Keratinocyte (primary cell): Measurements from ENCODE around the gene C1QC.

Source experiments
- CTCF ChIP-seq, 3 experiments: IDR thresholded peaks in 1 of 3; conservative IDR thresholded peaks in 1 of 3; optimal IDR thresholded peaks in 1 of 3; 2 replicates in 2 of 3; 3 replicates in 1 of 3; pipeline versions ENCODE3 to v1.5.1; 2011; ENCODE audit warnings: low read length in 3 of 3, mild to moderate bottlenecking in 3 of 3, moderate library complexity in 2 of 3, control low read depth in 1 of 3, inconsistent platforms in 1 of 3; ENCODE audit not compliant: insufficient read depth in 2 of 3; ENCODE audit errors: extremely low read depth in 1 of 3
- EZH2 ChIP-seq: IDR thresholded peaks from one replicate; pipeline ENCODE4 v1.6.1; 2012; ENCODE audit warnings: inconsistent platforms, mild to moderate bottlenecking, low read length, moderate library complexity

- TF ChIP-seq CTCF (optimal IDR thresholded peaks at IDR 0.05 in 1 of 3, IDR thresholded peaks at IDR 0.05 in 1 of 3, conservative IDR thresholded peaks at IDR 0.05 in 1 of 3; ENCODE audit: extremely low read depth in 1 of 3, insufficient read depth in 2 of 3, low read length in 3 of 3) (no peak), EZH2 (no peak)
Measured at GRCh38 chr1:22598736-22599135, 44.7 kb upstream of the C1QC start.
